Fibroblast of peridontal ligament (primary cell): ENCODE measurements around the gene SLC12A8.
"Not testable (repeated sequence)": the region's sequence is repeated elsewhere in the genome, so short reads cannot be mapped to it uniquely, and the experiment has no call there.

ENCODE experiments used
- DNase-seq: peaks from one replicate; pipeline ENCODE4 v3.0.0-alpha.2; 2010; ENCODE audit errors: extremely low read depth

The SLC12A8 gene

GRCh38 chr3:125115640-125116039 is 96.9 kb downstream of the SLC12A8 start:
- peak; percentile 73 for DNase-seq

GRCh38 chr3:125112981-125113380 is 99.6 kb downstream of the SLC12A8 start:
- DNase-seq: no peak

GRCh38 chr3:125110876-125111480 is 101.6 kb downstream of the SLC12A8 start:
- DNase-seq: no peak

- peak; percentile 98 for DNase-seq
Measured at GRCh38 chr3:125110016-125110875, 102.3 kb downstream of the SLC12A8 start.

- no peak for DNase-seq
Measured at GRCh38 chr3:125109536-125109925, 103.0 kb downstream of the SLC12A8 start.

- DNase-seq: peak; percentile 69
Measured at GRCh38 chr3:125108833-125109535, 103.6 kb downstream of the SLC12A8 start.

GRCh38 chr3:125107861-125108567 is 104.5 kb downstream of the SLC12A8 start:
- DNase-seq: peak; percentile 91

- DNase-seq: no peak
Measured at GRCh38 chr3:125107363-125107762, 105.2 kb downstream of the SLC12A8 start.

GRCh38 chr3:125105116-125105515 is 107.4 kb downstream of the SLC12A8 start:
- no peak for DNase-seq

- DNase-seq: no peak
Measured at GRCh38 chr3:125104639-125105038, 107.9 kb downstream of the SLC12A8 start.

GRCh38 chr3:125103406-125103805 is 109.1 kb downstream of the SLC12A8 start:
- DNase-seq: no peak

GRCh38 chr3:125102470-125102869 is 110.1 kb downstream of the SLC12A8 start:
- no peak for DNase-seq

- DNase-seq: peak; percentile 45
Measured at GRCh38 chr3:125098611-125099291, 113.8 kb downstream of the SLC12A8 start.

- DNase-seq: no peak
Measured at GRCh38 chr3:125090649-125091048, 121.9 kb downstream of the SLC12A8 start.

- peak; percentile 58 for DNase-seq
Measured at GRCh38 chr3:125087768-125088391, 124.7 kb downstream of the SLC12A8 start.

GRCh38 chr3:125085166-125085565 is 127.4 kb downstream of the SLC12A8 start:
- DNase-seq: no peak

GRCh38 chr3:125083776-125084175 is 128.8 kb downstream of the SLC12A8 start:
- DNase-seq: no peak

- DNase-seq: not testable (repeated sequence)
Measured at GRCh38 chr3:125082339-125082738, 130.2 kb downstream of the SLC12A8 start.

- no peak for DNase-seq
Measured at GRCh38 chr3:125080077-125080476, 132.5 kb downstream of the SLC12A8 start.

GRCh38 chr3:125079675-125080045 is 132.9 kb downstream of the SLC12A8 start:
- no peak for DNase-seq
